Measurements from ENCODE around the gene NAB2. TPM values are rescaled to one million over a fixed set of nuclear protein-coding genes. Genes with fewer than 3 reads are reported as not detected.

NAB2 gene
- polyA plus RNA-seq, 1 donor (not counting 4 experiments of a cell fraction or from before 2014, with no cell fraction given) = 22.0 TPM

GRCh38 chr12:57126061-57126460 lies 37.1 kb downstream of the NAB2 start:
- Histone ChIP-seq H3K4me3 (ENCODE audit: control insufficient read depth in 2 of 3, extremely low read depth in 1 of 3, insufficient read depth in 2 of 3, low read depth in 1 of 3, low read length in 3 of 3) (no peak overlapping the region), H3K27ac (ENCODE audit: control insufficient read depth, insufficient read depth, low read length) (no peak overlapping the region), H3K27me3 (ENCODE audit: control insufficient read depth, extremely low read depth, insufficient read depth, low read length) (no peaks in the 10 kb centered on the region), H2AFZ (ENCODE audit: control insufficient read depth, low read length) (no peak overlapping the region), H3K9me1 (ENCODE audit: control insufficient read depth, extremely low read depth, insufficient read depth, low read length) (no peaks in the 10 kb centered on the region), H3K9me3 (ENCODE audit: control insufficient read depth, low read depth, low read length) (no peaks in the 10 kb centered on the region), H3K36me3 (ENCODE audit: control insufficient read depth in 2 of 2, extremely low read depth in 1 of 2, insufficient read depth in 2 of 2, low read length in 2 of 2) (no peaks in the 10 kb centered on the region), H3K79me2 (ENCODE audit: control insufficient read depth, insufficient read depth, low read length) (no peaks in the 10 kb centered on the region), H3K4me1 (ENCODE audit: control insufficient read depth, extremely low read depth, insufficient read depth, low read length) (peaks cover 16% of the 10 kb centered on the region), H4K20me1 (ENCODE audit: control insufficient read depth, extremely low read depth, insufficient read depth, low read length) (no peaks in the 10 kb centered on the region), H3K4me2 (ENCODE audit: control insufficient read depth, extremely low read depth, insufficient read depth, low read depth, low read length) (no peak overlapping the region), H3K9ac (ENCODE audit: control insufficient read depth, extremely low read depth, insufficient read depth, low read length) (no peak overlapping the region)
- dilution Hi-C loops (cut with MboI; ENCODE audit: extremely low pct_ligation_motif_present, low sequenced_read_pairs) = no loop called here
- DNase-seq (ENCODE audit: low read depth, low spot score) (no peak), FAIRE-seq (no peak)
- TF ChIP-seq, protein P1, sequence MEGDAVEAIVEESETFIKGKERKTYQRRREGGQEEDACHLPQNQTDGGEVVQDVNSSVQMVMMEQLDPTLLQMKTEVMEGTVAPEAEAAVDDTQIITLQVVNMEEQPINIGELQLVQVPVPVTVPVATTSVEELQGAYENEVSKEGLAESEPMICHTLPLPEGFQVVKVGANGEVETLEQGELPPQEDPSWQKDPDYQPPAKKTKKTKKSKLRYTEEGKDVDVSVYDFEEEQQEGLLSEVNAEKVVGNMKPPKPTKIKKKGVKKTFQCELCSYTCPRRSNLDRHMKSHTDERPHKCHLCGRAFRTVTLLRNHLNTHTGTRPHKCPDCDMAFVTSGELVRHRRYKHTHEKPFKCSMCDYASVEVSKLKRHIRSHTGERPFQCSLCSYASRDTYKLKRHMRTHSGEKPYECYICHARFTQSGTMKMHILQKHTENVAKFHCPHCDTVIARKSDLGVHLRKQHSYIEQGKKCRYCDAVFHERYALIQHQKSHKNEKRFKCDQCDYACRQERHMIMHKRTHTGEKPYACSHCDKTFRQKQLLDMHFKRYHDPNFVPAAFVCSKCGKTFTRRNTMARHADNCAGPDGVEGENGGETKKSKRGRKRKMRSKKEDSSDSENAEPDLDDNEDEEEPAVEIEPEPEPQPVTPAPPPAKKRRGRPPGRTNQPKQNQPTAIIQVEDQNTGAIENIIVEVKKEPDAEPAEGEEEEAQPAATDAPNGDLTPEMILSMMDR (optimal IDR thresholded peaks at IDR 0.05 in 1 of 3, IDR thresholded peaks at IDR 0.05 in 1 of 3, conservative IDR thresholded peaks at IDR 0.05 in 1 of 3; ENCODE audit: extremely low read depth in 1 of 3, insufficient read depth in 2 of 3, low read length in 3 of 3) = no peak
- no peak for TF ChIP-seq EZH2 (IDR thresholded peaks at IDR 0.05; ENCODE audit: low read length)

DNA sequence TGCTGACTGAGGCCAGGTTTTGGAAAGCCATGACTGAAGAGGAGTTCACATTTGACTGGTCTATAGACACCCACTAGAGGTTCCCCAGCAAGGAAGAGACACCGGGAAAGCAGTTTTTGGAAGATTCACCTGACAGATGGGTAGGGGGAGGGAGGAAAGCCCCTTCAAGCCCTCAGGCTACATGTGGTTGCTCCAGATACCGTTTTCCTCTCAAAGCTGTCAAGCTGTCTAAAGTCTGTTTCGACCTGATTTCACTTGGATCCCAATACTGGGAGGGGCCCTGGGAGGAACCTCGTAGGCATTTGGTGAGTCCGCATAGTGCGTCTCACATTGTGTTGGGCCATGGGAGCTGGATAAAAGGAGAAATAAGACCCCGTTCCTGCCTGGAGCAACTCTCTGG lies 37.6 kb downstream of the NAB2 start:
- FAIRE-seq = no peak
- no peaks in the 10 kb centered on the region for H3K9me1 ChIP-seq (ENCODE audit: control insufficient read depth, extremely low read depth, insufficient read depth, low read length)
- no peak overlapping the region for H3K9ac ChIP-seq (ENCODE audit: control insufficient read depth, extremely low read depth, insufficient read depth, low read length)
- no peaks in the 10 kb centered on the region for H4K20me1 ChIP-seq (ENCODE audit: control insufficient read depth, extremely low read depth, insufficient read depth, low read length)
- TF ChIP-seq, protein P1 (optimal IDR thresholded peaks at IDR 0.05 in 1 of 3, IDR thresholded peaks at IDR 0.05 in 1 of 3, conservative IDR thresholded peaks at IDR 0.05 in 1 of 3; ENCODE audit: extremely low read depth in 1 of 3, insufficient read depth in 2 of 3, low read length in 3 of 3) = no peak
- TF ChIP-seq EZH2 (IDR thresholded peaks at IDR 0.05; ENCODE audit: low read length) = no peak
- dilution Hi-C loops (cut with MboI; ENCODE audit: extremely low pct_ligation_motif_present, low sequenced_read_pairs) = no loop called here
- no peaks in the 10 kb centered on the region for H3K79me2 ChIP-seq (ENCODE audit: control insufficient read depth, insufficient read depth, low read length)
- H3K27me3 ChIP-seq (ENCODE audit: control insufficient read depth, extremely low read depth, insufficient read depth, low read length) = no peaks in the 10 kb centered on the region
- H3K4me3 ChIP-seq (ENCODE audit: control insufficient read depth in 2 of 3, extremely low read depth in 1 of 3, insufficient read depth in 2 of 3, low read depth in 1 of 3, low read length in 3 of 3) = no peak overlapping the region
- DNase-seq (ENCODE audit: low read depth, low spot score) = no peak
- H3K4me2 ChIP-seq (ENCODE audit: control insufficient read depth, extremely low read depth, insufficient read depth, low read depth, low read length) = peak overlapping the region; percentile 93
- no peak overlapping the region for H3K27ac ChIP-seq (ENCODE audit: control insufficient read depth, insufficient read depth, low read length)
- H3K36me3 ChIP-seq (ENCODE audit: control insufficient read depth in 2 of 2, extremely low read depth in 1 of 2, insufficient read depth in 2 of 2, low read length in 2 of 2) = no peaks in the 10 kb centered on the region
- H3K4me1 ChIP-seq (ENCODE audit: control insufficient read depth, extremely low read depth, insufficient read depth, low read length) = peaks cover 16% of the 10 kb centered on the region
- H2AFZ ChIP-seq (ENCODE audit: control insufficient read depth, low read length) = no peak overlapping the region
- H3K9me3 ChIP-seq (ENCODE audit: control insufficient read depth, low read depth, low read length) = no peaks in the 10 kb centered on the region

All from keratinocyte (primary cell).